ENCODE results near the gene TCERG1L.

GRCh38 chr10:131314799-131315198 lies 3.3 kb upstream of the TCERG1L start:
- TF ChIP-seq CTCF (IDR thresholded peaks at IDR 0.05) (no peak), POLR2A (IDR thresholded peaks at IDR 0.05) (no peak)

Data from body of pancreas (tissue), 4 donors.